Naive thymus-derived CD4-positive, alpha-beta T cell (primary cell): ENCODE data around the gene TRERF1. TPM values are rescaled to one million over a fixed set of nuclear protein-coding genes. Genes with fewer than 3 reads are reported as not detected.
A peak's percentile ranks its signal among the peaks of the same experiment; 100 is the strongest.

Source experiments
- ATAC-seq: fragments of 150-1000 bp; cut with Tn5 transposase; 2 replicates; pipeline ENCODE4 v1.10.0; 2021; ENCODE audit warnings: mild to moderate bottlenecking, moderate library complexity
- CTCF ChIA-PET: fragments of 350-600 bp; sonication (Branson Sonifier 250); formaldehyde crosslinking; loops from one replicate; lab custom pipeline; 2021; ENCODE audit warnings: antibody characterized with exemption; lab: Charles Lee
- POLR2A ChIA-PET: fragments of 350-600 bp; sonication (Branson Sonifier 250); formaldehyde crosslinking; loops from one replicate; lab custom pipeline; 2021; ENCODE audit warnings: antibody characterized with exemption, inconsistent platforms; lab: Charles Lee
- DNase-seq, 9 donors: peaks; one replicate each; pipeline versions ENCODE4 v3.0.0 to v3.0.0-alpha.2; 2020 to 2022; ENCODE audit warnings: mixed read lengths in 1 of 9
- H3K27ac ChIP-seq: one replicate; pipeline ENCODE4 v1.7.0; 2013; ENCODE audit warnings: mild to moderate bottlenecking, low read depth, low read length, moderate library complexity
- H3K27me3 ChIP-seq, 2 donors: one replicate each; pipeline ENCODE4 v1.7.0; 2013; ENCODE audit warnings: low read length in 2 of 2, mild to moderate bottlenecking in 2 of 2, moderate library complexity in 2 of 2; ENCODE audit not compliant: control insufficient read depth in 2 of 2, insufficient read depth in 2 of 2
- H3K36me3 ChIP-seq, 3 experiments: 1 replicate in 2 of 3; 2 replicates in 1 of 3; pipeline ENCODE4 v1.7.0; 2013; ENCODE audit warnings: low read length in 3 of 3, mild to moderate bottlenecking in 3 of 3, moderate library complexity in 1 of 3; ENCODE audit not compliant: insufficient read depth in 3 of 3, control insufficient read depth in 2 of 3
- H3K4me1 ChIP-seq, 2 donors: one replicate each; pipeline ENCODE4 v1.7.0; 2013; ENCODE audit warnings: low read length in 2 of 2, mild to moderate bottlenecking in 2 of 2, moderate library complexity in 1 of 2; ENCODE audit not compliant: control insufficient read depth in 2 of 2, insufficient read depth in 2 of 2
- H3K4me3 ChIP-seq: 2 replicates; pipeline ENCODE4 v1.7.0; 2013; ENCODE audit warnings: mild to moderate bottlenecking, low read length
- H3K9me3 ChIP-seq, 3 experiments: 1 replicate in 2 of 3; 2 replicates in 1 of 3; pipeline ENCODE4 v1.7.0; 2013; ENCODE audit warnings: low read length in 3 of 3; ENCODE audit not compliant: control insufficient read depth in 2 of 3
- H3K27ac Mint-ChIP-seq, 9 donors: one replicate each; pipeline ENCODE4 v1.8.0; 2020 to 2022; ENCODE audit warnings: mixed read lengths in 9 of 9, mild to moderate bottlenecking in 8 of 9, moderate library complexity in 5 of 9, inconsistent platforms in 2 of 9
- H3K27me3 Mint-ChIP-seq, 5 donors: one replicate each; pipeline ENCODE4 v1.8.0; 2021 to 2022; ENCODE audit warnings: mixed read lengths in 5 of 5, mild to moderate bottlenecking in 1 of 5
- H3K36me3 Mint-ChIP-seq, 5 donors: one replicate each; pipeline ENCODE4 v1.8.0; 2020 to 2022; ENCODE audit warnings: mixed read lengths in 5 of 5, mild to moderate bottlenecking in 3 of 5, inconsistent platforms in 1 of 5
- H3K4me1 Mint-ChIP-seq, 7 donors: one replicate each; pipeline ENCODE4 v1.8.0; 2020 to 2022; ENCODE audit warnings: mixed read lengths in 7 of 7, mild to moderate bottlenecking in 3 of 7, inconsistent platforms in 1 of 7
- H3K4me3 Mint-ChIP-seq, 10 donors: one replicate each; pipeline ENCODE4 v1.8.0; 2020 to 2022; ENCODE audit warnings: mild to moderate bottlenecking in 10 of 10, mixed read lengths in 10 of 10, moderate library complexity in 6 of 10, inconsistent platforms in 2 of 10
- H3K9me3 Mint-ChIP-seq, 11 donors: one replicate each; pipeline ENCODE4 v1.8.0; 2020 to 2022; ENCODE audit warnings: mixed read lengths in 11 of 11, mild to moderate bottlenecking in 4 of 11, inconsistent platforms in 1 of 11, moderate library complexity in 1 of 11
- intact Hi-C, 2 donors: fragments of 100-400 bp; cut with micrococcal nuclease; formaldehyde crosslinking; loops; one replicate each; pipeline ENCODE4 v1.15.1; 2023
- polyA plus RNA-seq, 2 donors: library from polyadenylated mRNA; unstranded; fragments of 300-500 nt; fragmentation: Illumina TruSeq; gene quantifications; one replicate each; pipeline ENCODE4 v1.2.3, GENCODE V29; 2021
- total RNA-seq, 6 experiments: library from RNA in 5 of 6; stranded (reverse) in 5 of 6; gene quantifications; 1 replicate in 5 of 6; 2 replicates in 1 of 6; pipeline ENCODE4 v1.2.3 and lab custom pipeline; 2021 to 2026

Gene TRERF1
- total and polyA plus RNA-seq, 7 experiments from 2014 or later, result 4.8 to 32.4 (median 21.0) TPM

DNA sequence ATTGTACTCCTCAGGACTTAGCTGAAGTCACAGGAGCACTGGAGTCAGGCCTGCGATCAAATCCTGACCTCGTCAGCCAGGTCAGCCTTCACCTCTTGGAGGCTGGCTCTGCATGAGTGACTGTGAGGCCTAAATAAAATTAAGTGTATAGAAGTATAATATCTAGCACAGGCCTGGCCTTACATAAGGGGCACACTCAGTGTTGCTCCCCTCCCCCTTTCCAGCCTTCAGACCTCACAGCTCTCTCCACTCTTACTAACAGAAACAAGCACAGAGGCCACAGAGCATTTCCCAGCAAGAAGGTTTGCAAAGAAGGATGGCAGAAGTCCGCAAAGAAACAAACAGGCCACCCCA, 84.8 kb downstream of the TRERF1 start:
- H3K27me3 Mint-ChIP-seq, result no peaks in the 10 kb centered on the region
- H3K36me3 ChIP-seq, result peaks cover 3 to 10% (median 3%) of the 10 kb centered on the region in 3 experiments
- no peaks in the 10 kb centered on the region for H3K27me3 ChIP-seq
- H3K4me3 Mint-ChIP-seq, result peak overlapping the region; percentile 68 to 87 (median 80)
- ATAC-seq, result no peak
- DNase-seq, result no peak
- CTCF ChIA-PET, result interaction anchor here (0.9 to 2.7 kb wide), 6 partner anchors 11 to 164 kb away, joined by 3 to 20 read pairs (median 4); no protein-coding TSS in a partner anchor
- H3K4me3 ChIP-seq, result peak overlapping the region; percentile 42
- no peaks in the 10 kb centered on the region for H3K9me3 Mint-ChIP-seq
- intact Hi-C loops, result loop anchor here (1.0 to 5.0 kb wide), 6 partner anchors 8 to 180 kb away; partner anchors contain the start of gene TRERF1 (in 1 of the 2)
- H3K27ac Mint-ChIP-seq, result peak overlapping the region; percentile 80 to 98 (median 94)
- POLR2A ChIA-PET, result interaction anchor here (0.5 to 5.0 kb wide), 15 partner anchors 8 to 1060 kb away, joined by 3 to 114 read pairs (median 4); partner anchors contain the start of genes ABCC10 and TRERF1
- peaks cover 59 to 85% (median 69%) of the 10 kb centered on the region in 7 donors for H3K4me1 Mint-ChIP-seq
- no peaks in the 10 kb centered on the region for H3K9me3 ChIP-seq
- H3K4me1 ChIP-seq, result peaks cover 46 to 65% of the 10 kb centered on the region in 2 donors
- peaks cover 9 to 32% (median 27%) of the 10 kb centered on the region in 5 donors for H3K36me3 Mint-ChIP-seq
- peak overlapping the region; percentile 58 for H3K27ac ChIP-seq

DNA sequence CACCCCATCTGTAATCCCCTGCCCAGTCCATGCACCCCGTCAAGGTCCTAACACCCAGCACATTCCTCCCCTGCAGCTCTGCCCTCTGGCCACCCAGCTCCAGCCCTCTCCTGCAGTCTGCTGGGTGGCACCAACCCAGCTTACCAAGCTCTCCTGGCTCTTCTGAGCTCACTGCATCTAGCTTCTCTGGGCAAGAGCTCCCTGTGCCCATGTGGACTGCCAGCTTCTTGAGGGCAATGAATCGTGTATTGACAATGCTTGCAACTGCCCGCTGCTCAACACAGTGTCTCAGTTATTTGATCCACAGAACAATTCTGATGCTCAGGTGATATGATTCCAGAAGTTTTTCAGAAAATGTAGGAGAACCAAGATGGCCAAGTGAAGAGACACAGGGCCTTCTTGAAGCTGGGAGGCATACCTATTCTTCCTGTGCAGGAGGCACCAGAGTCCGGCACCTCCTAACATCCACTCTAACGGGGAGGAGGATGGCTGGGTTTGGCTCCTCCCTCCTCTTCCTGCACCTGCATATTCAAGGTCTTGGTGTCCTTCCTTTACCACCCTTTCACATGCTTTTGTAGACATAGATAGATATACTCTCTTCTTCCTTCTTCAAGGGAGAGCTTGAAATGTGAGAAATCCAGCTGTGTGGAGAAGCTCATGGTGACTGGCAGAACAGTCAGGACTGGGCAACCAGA, 85.6 kb downstream of the TRERF1 start:
- H3K36me3 Mint-ChIP-seq, result peaks cover 11 to 40% (median 34%) of the 10 kb centered on the region in 5 donors
- peak overlapping the region; percentile 51 to 87 (median 78) for H3K4me3 Mint-ChIP-seq
- H3K4me1 Mint-ChIP-seq, result peaks cover 59 to 83% (median 68%) of the 10 kb centered on the region in 7 donors
- peak in 3 of 9 donors; percentile 11 to 37 (median 16) for DNase-seq
- H3K27ac ChIP-seq, result peak overlapping the region; percentile 58
- peak overlapping the region; percentile 42 for H3K4me3 ChIP-seq
- H3K4me1 ChIP-seq, result peaks cover 46 to 65% of the 10 kb centered on the region in 2 donors
- ATAC-seq, result no peak
- H3K27me3 Mint-ChIP-seq, result no peaks in the 10 kb centered on the region
- CTCF ChIA-PET, result interaction anchor here (0.7 to 2.7 kb wide), 5 partner anchors 12 to 154 kb away, joined by 3 to 20 read pairs (median 4); no protein-coding TSS in a partner anchor
- intact Hi-C loops, result loop anchor here in 1 of 2 donors (5.0 kb wide), 2 partner anchors 36 to 181 kb away; no protein-coding TSS in a partner anchor
- H3K9me3 Mint-ChIP-seq, result no peaks in the 10 kb centered on the region
- peak overlapping the region; percentile 80 to 98 (median 94) for H3K27ac Mint-ChIP-seq
- H3K27me3 ChIP-seq, result no peaks in the 10 kb centered on the region
- peaks cover 3 to 18% (median 5%) of the 10 kb centered on the region in 3 experiments for H3K36me3 ChIP-seq
- POLR2A ChIA-PET, result interaction anchor here (0.9 to 5.0 kb wide), 8 partner anchors 7 to 86 kb away, joined by 3 to 114 read pairs (median 10); partner anchors contain the start of gene TRERF1
- H3K9me3 ChIP-seq, result no peaks in the 10 kb centered on the region

DNA sequence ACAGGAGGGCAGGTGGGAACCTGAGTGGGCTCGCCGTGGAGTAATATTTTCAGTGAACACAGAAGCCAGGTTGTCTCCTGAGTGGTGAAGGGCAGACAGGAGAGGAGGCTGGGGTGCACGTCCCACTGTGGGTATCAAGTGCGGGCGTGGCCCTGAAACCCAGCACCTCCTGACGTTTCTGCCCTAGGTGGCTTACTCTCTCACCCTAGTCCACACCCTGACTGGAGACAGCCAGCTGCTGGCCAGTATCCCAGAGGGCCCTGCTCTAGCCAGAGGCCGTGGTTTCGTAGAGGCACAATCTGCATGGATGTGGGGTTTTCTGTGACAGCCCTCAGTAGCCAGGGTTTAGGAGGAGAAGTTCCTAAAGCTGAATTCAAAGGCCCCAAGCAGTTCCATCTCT, 86.7 kb downstream of the TRERF1 start:
- H3K4me3 Mint-ChIP-seq, result peak overlapping the region in 5 of 10 donors; percentile 11 to 84 (median 68)
- intact Hi-C loops, result loop anchor here in 1 of 2 donors (5.0 kb wide), 2 partner anchors 37 to 182 kb away; no protein-coding TSS in a partner anchor
- no peaks in the 10 kb centered on the region for H3K9me3 Mint-ChIP-seq
- ATAC-seq, result no peak
- no peaks in the 10 kb centered on the region for H3K9me3 ChIP-seq
- H3K27ac Mint-ChIP-seq, result peak overlapping the region in 6 of 9 donors; percentile 6 to 67 (median 50)
- peaks cover 11 to 44% (median 40%) of the 10 kb centered on the region in 5 donors for H3K36me3 Mint-ChIP-seq
- no peak overlapping the region for H3K27ac ChIP-seq
- H3K4me1 ChIP-seq, result peaks cover 45 to 57% of the 10 kb centered on the region in 2 donors
- ChIA-PET CTCF (no interaction called here), POLR2A (interaction anchor here (0.9 to 5.0 kb wide), 4 partner anchors 16 to 87 kb away, joined by 3 to 114 read pairs (median 26); partner anchors contain the start of gene TRERF1)
- DNase-seq, result no peak
- H3K27me3 Mint-ChIP-seq, result no peaks in the 10 kb centered on the region
- no peak overlapping the region for H3K4me3 ChIP-seq
- H3K4me1 Mint-ChIP-seq, result peaks cover 58 to 72% (median 61%) of the 10 kb centered on the region in 7 donors
- peaks cover 3 to 22% (median 5%) of the 10 kb centered on the region in 3 experiments for H3K36me3 ChIP-seq
- no peaks in the 10 kb centered on the region for H3K27me3 ChIP-seq

DNA sequence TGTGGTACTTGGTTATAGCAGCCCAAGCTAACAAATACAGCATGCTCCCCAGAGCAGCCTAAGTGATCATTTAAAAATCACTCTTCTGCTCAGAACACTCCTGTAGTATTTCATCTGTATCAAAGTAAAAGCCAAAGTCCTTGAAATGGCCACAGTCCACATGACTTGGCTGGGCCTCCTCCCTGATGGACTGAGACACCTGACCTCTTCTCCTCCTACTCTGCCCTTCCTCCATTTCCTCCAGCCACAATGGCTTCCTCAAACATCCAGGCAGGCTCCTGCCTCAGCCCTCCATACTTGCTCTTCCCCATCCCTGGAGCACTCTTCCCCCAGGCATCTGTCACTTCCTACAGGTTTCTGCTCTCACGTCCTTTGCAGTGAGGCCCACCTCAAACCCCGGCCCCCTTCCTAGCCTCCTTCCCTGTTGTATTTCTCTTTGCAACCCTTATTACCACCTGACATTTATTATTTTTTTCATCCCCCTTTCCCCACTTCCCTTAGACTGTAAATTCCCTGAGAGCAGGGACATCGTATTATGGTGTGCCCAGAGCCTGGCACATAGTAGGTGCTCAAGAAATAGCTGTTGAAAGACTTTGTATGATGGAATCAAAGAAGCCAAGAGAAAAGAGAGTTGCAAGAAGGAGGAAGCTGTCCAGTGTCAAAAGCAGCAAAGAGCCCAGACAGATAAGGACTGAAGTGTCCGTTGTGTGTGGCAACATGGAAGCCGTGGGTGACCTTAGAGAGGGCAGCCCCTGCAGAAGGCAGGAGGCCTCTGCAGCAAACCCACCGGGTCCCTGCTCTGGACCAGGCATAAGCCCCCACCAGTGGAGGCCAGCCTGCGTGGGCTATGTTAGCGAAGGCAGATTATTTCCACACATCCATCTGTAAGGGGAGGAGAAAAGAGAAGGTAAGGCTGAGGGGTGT, 87.5 kb downstream of the TRERF1 start:
- DNase-seq, result no peak
- intact Hi-C loops, result no loop called here
- Mint-ChIP-seq H3K27ac (peak overlapping the region in 7 of 9 donors; percentile 6 to 77 (median 67)), H3K4me1 (peaks cover 50 to 64% (median 52%) of the 10 kb centered on the region in 7 donors), H3K4me3 (peak overlapping the region in 6 of 10 donors; percentile 4 to 51 (median 22)), H3K9me3 (no peaks in the 10 kb centered on the region), H3K27me3 (no peaks in the 10 kb centered on the region), H3K36me3 (peaks cover 11 to 44% (median 37%) of the 10 kb centered on the region in 5 donors)
- Histone ChIP-seq H3K36me3 (peaks cover 3 to 22% (median 5%) of the 10 kb centered on the region in 3 experiments), H3K27me3 (no peaks in the 10 kb centered on the region), H3K4me1 (peaks cover 36 to 49% of the 10 kb centered on the region in 2 donors), H3K9me3 (no peaks in the 10 kb centered on the region), H3K27ac (no peak overlapping the region), H3K4me3 (no peak overlapping the region)
- ATAC-seq, result no peak
- ChIA-PET POLR2A (interaction anchor here (0.7 to 5.0 kb wide), 2 partner anchors 41 to 88 kb away, joined by 3 to 49 read pairs; partner anchors contain the start of gene TRERF1), CTCF (no interaction called here)

DNA sequence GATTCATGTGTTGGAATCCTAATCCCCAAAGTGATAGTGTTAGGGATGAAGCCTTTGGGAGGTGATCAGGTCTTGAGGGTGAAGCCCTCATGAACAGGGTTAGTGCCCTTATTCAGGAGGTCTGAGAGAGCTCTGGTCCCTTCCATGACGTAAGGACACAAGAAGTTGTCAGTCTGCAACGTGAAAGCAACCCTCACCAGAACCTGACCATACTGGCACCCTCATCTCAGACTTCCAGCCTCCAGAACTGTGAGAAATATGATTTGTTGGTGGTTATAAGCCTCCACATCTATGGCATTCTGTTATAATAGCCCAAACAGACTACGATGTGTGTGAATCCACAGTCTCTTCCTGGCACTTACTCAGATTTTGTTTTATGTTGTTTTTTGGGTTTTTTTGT, 90.7 kb downstream of the TRERF1 start:
- Histone ChIP-seq H3K27ac (no peak overlapping the region), H3K9me3 (no peaks in the 10 kb centered on the region), H3K36me3 (peaks cover 3 to 22% (median 5%) of the 10 kb centered on the region in 3 experiments), H3K27me3 (no peaks in the 10 kb centered on the region), H3K4me3 (no peak overlapping the region), H3K4me1 (peaks cover 5 to 35% of the 10 kb centered on the region in 2 donors)
- ATAC-seq, result no peak
- Mint-ChIP-seq H3K36me3 (peaks cover 11 to 56% (median 47%) of the 10 kb centered on the region in 5 donors), H3K4me3 (no peak overlapping the region), H3K27me3 (no peaks in the 10 kb centered on the region), H3K4me1 (peaks cover 19 to 50% (median 21%) of the 10 kb centered on the region in 7 donors), H3K27ac (no peak overlapping the region), H3K9me3 (no peaks in the 10 kb centered on the region)
- no peak for DNase-seq
- CTCF ChIA-PET, result no interaction called here
- intact Hi-C loops, result no loop called here
- POLR2A ChIA-PET, result interaction anchor here (1.3 kb wide), 1 partner anchor 28 kb away, joined by 5 read pairs; no protein-coding TSS in a partner anchor
